HG02678 (cell line): ENCODE results near the gene NEU2.
"Not testable (repeated sequence)": the region's sequence is repeated elsewhere in the genome, so short reads cannot be mapped to it uniquely, and the experiment has no call there.

ENCODE experiments used
- ATAC-seq: cut with Tn5 transposase; IDR thresholded peaks from one replicate; pipeline ENCODE4 v1.9.1; 2021; ENCODE audit warnings: mild to moderate bottlenecking, moderate library complexity; ENCODE audit not compliant: unreplicated experiment

Gene NEU2

DNA sequence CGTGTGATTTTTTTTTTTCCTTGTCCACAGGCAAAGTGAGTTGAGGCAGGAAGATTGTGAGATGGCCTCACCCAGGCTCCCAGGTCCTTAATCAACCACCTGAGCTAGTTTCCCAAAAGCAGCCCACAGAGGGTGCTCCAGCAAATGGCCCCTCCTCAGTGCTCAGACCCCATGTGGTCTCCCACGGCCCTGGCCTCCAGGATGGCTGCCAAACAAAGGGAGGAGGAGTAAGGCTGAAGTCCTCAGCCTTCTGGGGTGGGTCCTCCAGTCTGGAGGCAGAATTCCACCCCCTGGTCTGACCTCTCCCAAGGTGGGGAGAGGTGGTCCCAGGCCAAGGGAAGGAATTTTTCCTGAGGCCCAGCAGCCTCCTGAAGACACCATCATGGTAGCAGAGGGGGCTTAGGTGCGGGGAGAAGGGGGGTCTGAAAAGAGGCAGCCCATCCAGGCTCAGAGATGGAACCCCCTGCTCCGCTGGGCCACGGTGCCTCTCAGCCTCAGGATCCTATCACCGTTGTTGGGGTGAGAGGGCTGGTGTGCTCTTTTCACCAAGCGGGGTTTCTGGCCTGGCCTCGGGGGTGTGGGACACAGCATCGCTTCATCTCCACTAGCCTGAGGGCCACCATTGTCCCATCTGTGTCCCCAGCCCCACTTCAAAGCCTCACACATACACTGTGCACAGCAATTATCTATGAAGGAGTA is 21.8 kb upstream of the NEU2 start:
- ATAC-seq = no peak

DNA sequence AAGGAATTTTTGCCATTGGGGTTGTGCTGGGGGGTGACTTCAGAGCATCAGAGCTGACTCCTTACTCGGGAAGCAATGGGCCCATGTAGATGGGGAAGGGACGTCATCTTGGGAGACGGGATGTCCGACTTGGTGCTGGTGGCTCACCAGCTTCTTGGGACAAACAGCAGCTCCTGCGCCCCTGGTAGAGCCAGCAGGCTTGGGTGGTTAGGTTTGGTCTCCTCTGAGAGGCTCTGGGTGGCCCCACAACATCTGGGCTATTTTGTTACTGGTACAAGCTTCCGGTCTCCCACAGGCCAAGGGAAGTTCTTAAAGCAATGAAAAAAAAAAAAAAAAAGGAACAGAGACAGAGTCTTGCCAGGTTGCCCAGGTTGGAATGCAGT is 21.2 kb upstream of the NEU2 start:
- ATAC-seq = no peak

DNA sequence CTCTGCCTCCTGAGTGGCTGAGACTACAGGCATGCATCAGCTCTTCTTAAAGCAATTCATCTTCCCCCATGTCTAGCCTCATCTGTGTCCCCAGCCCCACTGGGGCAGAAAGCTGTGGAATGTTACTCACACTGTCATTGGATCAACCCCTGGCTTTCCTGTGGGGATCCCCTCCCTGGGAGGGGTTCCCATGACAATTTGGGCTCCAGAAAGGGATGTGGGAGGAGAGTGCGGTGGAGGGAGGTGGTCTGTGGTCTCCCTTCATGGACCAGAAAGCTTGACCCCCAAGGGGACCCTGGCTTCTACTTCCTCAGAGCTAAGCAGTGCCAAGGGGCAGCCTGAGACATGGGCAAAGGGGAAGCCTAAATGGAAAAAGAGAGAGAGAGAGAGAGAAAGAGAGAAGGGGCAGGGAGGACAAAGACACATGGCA is 20.8 kb upstream of the NEU2 start:
- ATAC-seq = no peak

DNA sequence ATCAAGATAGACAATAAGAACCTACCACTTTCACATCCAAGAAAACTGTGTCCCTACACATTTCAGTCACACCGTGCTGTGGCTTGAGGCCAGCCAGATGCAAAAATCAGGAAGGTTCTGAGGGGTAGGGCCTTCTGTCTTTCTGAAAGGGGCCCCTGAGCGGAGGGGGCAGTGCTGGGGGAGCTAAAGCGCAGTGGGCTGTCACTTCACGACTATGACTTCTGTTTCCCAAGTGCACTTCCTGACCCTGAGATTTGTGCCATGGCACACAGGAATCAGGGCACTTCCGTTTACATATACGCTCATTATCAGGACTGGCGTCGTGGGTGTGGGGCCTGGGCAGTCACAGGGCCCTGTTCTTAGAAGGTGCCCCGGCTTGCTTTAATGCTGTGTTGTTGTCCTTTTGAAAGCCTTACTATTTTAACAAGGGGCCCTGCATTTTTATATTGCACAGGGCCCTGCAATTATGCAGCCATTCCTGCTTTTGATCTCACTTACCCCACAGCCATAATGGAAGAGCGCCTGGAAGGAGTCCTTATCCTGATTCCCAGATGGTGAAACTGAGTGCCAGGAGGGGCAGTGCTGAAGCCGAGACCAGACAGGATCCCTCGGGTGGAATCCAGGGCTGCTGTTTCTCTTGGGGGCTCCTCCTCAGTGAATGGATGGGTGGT is 20.0 kb upstream of the NEU2 start:
- ATAC-seq = no peak

DNA sequence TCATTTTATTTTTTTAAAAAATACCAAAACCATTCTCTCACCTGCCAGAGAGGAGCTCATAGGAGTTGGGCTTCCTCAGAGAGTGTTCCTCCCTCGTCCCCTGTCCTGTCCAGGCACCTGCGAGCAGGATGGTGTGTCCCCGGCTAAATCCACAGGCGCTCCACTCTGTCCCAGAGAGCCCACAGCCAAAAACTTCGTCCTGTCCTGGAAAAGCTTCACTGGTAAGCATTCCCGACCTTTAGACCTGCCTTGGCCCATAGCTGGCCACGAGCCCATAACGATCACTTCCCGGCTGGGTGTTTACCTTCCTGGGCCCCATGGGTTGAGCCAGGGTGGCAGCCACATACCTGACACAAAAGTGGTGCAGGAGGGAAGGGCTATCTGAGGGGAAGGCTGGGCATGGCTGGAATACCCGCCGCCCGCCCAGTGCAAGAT is 19.4 kb upstream of the NEU2 start, which contains the start of gene NGEF:
TSS of gene NGEF (minus strand) at position 230 of the 435 bp plus-strand sequence. CDS start 38,366 bp downstream, outside the sequence.
- no peak for ATAC-seq

DNA sequence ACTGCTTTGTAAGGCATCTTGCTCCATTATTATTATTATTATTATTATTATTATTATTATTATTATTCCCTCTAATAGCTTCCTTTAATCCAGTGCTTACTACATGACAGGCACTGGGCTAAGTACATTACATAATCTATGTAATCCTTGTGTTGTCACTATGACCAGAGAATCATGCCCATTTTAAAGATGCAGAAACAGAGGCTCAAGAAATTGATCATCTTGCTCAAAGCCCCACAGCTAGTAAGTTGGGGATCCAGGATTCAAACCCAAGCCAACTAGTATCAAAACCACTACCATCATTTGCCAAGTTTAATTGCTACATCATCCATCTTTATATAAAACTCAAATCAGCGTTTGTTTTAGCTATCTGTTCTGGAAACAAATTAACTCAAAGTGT is 18.8 kb upstream of the NEU2 start:
- ATAC-seq = no peak

DNA sequence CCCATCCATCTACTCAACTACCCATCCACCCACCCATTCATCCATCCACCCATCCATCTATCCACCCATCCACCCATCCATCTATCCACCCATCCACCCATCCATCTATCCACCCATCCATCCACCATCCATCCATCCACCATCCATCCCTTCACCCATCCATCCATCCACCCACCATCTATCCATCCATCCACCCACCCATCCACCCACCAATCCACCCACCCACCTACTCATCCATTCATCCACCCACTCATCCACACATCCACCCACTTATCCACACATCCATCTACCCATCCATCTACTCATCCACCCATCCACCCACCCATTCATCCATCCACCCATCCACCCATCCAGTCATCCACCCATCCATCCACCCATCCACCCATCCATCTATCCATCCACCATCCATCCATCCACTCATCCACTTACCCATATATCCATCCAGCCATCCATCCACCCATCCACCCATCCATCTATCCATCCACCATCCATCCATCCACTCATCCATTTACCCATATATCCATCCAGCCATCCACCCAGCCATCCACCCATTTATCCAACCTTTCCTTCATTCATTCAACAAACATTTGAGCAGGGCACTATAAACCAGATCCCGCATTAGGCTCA is 17.3 kb upstream of the NEU2 start:
- no peak for ATAC-seq

DNA sequence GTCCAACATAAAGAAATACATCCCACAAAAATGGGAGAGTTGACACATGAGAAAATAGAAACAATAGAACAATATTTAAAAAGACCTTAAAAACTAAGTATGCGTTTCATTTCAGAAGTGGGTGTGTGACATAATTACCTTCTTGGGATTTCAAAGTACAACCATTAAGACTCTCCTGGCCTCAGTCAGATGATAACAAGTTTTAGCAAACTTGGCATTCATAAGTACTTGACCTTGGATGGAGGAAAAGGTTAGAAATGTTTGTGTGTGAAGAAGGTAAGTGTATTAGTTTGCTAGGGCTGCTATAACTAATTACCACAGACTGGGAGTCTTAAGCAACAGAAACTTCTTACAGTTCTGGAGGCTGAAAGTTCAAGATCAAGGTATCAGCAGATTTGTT is 14.5 kb upstream of the NEU2 start:
- ATAC-seq = no peak

DNA sequence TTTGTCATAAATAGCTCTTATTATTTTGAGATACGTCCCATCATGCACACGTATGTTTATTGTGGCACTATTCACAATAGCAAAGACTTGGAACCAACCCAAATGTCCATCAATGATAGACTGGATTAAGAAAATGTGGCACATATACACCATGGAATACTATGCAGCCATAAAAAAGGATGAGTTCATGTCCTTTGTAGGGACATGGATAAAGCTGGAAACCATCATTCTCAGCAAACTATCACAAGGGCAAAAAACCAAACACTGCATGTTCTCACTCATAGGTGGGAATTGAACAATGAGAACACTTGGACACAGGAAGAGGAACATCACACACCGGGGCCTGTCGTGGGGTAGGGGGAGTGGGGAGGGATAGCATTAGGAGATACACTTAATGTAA is 12.9 kb upstream of the NEU2 start:
- ATAC-seq = not testable (repeated sequence)

DNA sequence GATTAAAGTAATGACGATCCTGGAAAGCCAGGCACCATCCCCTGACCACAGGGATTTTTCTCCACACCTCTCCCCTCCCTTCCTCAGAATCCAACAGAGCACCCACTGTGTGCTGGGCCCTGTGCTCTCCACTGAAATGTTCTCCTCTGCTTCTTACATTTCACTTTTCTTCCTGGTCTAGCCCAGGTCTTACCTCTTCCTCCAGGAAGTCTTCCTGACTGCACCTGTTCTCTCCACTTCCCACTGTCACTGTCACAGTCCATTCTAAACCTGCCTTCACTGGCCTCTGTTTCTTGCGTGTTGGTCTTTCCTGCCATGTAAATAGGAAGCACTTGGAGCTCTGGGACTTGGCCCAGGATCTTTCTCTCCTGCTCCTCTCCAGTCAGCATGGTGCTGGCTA is 12.0 kb upstream of the NEU2 start:
- ATAC-seq = no peak

DNA sequence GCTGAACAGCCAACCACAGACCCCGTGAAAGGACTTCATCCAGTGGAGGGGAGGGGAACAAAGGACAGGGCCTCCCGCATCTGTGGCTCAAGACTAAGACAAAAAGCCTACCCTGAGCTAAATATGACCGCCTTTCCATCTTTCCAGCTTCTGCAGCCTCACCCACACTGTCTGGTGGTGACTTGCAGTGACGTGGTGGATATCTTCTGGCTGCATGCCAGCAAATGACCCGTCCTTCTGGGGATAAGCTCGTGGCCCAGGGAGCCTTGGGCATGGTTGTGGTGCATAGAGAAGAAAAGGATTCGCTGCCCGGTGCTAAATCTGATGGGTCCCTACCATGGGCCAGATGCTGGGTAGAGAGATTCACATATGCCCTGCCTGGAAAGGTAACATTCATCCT is 10.7 kb upstream of the NEU2 start:
- ATAC-seq = no peak

DNA sequence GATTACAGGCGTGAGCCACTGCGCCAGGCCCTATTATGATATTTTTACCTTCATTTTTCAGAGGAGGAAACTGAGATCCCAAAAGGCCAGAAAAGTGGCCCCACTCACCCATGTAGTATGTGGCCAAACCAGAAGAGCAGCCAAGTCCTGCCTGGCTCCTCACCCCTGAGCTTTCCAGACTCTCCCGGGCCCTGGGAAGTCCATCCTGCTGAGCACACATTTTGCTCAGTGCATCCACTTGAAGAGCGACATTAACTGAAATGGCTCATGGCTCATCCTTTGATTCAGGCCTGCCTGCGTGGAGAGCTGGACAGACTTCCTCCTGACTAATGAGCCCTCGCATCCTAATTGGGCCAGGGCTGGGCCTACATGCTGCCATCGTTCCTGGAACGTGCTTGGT is 9.9 kb upstream of the NEU2 start:
- ATAC-seq = no peak

DNA sequence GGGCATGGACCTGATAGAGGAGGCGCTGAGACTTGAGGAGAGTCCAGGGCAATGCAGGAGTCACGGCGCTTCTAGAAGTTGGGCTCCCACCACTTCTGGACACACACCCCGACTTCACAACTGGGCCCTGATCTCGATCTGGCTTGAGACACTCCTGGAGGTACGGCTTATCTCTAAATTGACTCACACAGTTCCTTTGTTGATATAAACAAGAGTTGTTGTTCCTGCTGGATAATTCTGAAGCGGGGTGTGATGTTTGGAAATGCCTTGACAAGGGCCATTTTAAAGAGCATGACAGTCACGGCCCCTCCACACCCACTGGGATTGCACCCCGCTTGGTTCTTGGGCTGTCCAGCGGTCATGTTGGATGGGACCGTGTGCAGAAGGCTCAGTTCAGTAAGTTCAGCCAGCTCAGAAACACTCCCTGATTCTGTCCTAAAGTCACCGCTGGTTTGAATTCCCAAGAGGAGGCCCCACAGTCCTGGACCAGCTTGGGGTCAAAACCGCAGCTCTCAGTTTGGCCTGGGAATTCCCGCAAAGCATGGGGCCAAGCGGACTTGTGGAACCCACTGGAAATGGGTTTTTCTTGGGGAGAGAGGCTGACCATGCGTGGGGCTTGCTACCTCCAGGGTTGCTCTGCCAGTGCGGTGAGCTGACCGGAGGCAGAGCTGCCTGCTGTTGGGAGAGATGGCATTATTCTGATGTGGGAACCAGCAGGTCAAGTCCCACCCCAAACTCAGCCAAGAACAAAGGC is 9.3 kb upstream of the NEU2 start:
- ATAC-seq = no peak

DNA sequence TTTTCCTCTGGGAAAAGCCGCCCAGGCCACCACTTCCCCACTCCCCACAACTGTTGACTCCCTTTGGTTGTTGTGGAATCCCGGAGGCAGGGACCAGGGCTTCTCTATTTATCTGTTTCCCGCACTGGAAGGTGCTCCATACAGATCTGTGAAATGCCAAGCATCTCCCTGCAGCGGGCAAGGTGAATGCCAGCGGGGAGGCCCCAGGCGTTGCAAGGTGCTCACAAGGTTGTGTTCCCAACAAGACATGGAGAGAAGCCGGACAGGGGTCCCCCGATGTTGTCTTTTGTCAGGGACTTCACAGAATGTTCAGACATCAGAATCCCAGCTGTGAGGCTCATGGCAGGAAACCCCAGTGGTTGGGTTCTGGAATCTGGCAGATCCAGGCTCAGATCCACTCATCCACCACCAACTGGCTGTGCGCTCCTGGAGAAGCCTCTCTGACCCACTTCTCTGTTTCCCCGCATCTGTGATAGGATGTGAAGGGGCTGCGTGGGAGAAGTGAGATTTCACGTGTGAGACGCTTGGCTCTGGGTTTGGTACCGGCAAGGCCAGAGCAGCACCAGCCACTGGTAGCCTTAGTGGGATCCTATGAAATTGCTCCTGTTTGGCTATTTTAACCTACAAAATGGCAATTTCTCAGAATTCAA is 8.6 kb upstream of the NEU2 start:
- ATAC-seq = no peak

DNA sequence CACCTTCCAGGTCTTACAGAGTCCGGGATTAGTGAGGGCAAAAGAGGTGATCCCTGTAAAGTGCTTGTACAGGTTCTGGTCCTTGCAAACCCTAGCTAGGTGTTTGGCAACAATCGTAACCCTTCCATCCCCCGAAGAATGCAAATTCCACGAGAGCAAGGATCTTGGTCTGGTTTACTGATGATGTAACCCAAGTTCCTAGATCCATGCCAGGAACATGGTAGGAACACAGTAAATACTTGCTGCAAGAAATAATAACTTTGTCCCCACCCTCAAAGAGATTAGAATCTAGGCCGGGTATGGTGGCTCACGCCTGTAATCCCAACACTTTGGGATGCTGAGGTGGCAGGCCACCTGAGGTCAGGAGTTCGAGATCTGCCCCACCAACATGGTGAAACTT is 6.8 kb upstream of the NEU2 start:
- no peak for ATAC-seq

DNA sequence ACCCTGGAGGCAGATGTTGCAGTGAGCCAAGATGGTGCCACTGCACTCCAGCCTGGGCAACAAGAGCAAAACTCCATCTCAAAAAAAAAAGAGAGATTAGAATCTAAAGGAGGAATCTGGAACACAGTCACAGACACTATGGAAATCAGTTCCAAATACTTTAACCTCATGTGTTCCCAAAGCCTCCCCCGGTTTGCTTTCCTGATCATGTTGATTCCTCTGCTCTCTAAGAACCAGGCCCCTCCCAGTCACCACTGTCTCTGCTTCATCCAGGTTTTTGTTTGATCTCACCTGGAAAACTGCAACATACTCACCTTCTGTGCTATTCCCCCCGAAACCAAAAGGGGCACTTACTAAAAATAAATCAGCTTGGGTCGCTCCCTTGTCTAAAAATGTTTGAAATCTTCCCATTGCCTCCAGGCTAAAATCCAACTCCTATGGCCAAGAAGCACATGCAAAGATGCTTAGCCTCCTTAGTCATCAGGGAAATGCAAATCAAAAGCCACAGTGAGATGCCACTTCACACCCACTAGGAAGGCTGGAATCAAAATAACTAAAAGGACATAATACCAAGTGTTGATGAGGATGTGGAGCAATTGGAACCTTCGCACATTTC is 6.2 kb upstream of the NEU2 start:
- no peak for ATAC-seq

DNA sequence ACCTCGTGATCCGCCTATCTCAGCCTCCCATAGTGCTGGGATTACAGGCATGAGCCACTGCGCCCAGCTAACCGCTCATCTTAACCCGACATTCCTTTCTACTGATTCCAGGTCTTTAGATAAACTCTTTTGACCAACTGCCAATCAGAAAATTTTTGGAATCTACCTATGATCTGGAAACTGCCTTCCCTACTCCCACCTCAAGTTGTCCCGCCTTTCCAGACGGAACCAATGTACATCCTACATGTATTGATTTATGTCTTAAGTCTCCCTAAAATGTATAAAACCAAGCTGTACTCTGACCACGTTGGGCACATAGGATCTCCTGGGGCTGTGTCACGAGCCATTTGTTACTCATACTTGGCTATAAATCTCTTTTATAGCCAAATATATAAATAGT is 3.2 kb upstream of the NEU2 start:
- ATAC-seq = no peak

DNA sequence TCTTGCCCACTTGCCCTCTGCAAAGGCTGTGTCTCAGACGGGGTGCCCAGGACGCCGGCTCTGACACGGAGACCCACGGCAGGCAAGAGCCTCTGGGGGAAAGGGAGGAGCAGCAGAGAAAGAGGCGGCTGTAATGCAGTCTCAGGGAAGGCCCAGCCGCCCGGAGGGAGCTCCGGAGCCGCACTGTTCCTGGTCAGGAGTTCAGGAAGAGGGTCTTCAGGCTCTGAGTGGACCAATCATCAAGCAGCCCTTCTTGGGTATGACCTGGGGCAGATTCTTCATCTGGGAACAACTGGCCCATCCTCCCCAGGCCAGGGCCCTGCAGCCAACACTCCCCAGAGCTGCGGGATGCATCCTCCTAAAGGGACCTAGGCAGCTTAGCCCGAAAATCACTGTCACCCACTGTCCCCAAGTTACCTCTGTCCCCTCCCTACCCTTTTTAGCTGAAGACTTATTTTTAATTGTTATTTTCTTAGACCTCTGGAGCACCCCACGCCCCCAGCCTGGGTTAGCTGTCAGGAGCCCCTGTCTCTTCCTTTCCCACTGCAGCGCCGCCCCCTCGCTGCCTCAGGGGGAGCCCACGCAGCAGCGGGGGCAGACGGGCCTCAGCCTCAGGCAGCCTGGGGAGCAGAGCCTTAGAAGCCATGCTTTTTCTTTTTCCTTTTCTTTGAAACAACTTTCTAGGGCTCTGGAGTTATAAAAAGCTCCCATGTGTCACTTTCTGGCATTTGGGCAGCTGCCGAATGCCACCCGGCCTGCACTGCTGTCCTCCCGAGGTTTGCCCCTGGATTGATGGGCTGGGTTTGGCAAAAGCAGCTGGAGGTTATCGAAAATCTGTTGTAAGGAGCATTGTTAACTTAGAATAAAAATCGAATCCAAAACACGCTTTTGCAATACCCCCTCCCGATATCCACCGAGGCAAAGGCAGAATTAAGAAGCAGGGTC is 644 bp upstream of the NEU2 start:
- no peak for ATAC-seq

DNA sequence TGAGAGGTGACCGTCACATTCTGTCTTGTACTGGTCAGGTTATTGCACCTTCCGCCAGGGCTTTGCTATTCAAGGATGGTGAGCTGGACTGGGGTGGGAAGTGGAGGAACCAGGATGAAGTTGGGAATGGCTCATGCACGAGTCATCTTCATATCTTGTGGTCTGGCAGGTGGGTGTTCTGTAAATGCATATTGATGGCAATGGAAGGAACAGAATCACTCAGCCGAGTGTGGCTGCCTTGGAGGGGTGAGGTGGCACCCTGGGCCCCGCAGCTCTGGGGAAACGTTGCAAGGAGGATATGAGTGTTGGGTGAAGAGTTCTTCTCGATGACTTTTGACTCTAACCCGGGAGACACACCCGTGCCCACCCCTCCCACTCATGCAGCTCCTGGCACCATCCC is 1.2 kb downstream of the NEU2 start:
- no peak for ATAC-seq
